Fibroblast of skin of left quadriceps (primary cell): ENCODE results near the gene ALK.
A peak's percentile ranks its signal among the peaks of the same experiment; 100 is the strongest.

Experiments
- DNase-seq, 2 experiments: peaks; one replicate each; pipeline ENCODE4 v3.0.0-alpha.2; 2013; ENCODE audit warnings: low read depth in 2 of 2

ALK gene

GRCh38 chr2:29450596-29451222, 470.7 kb downstream of the ALK start:
- DNase-seq, result no peak

GRCh38 chr2:29449499-29449898, 471.9 kb downstream of the ALK start:
- DNase-seq, result no peak

- no peak for DNase-seq
These were observed 473.2 kb downstream of the ALK start for GRCh38 chr2:29448096-29448688.

GRCh38 chr2:29447513-29447912, 473.9 kb downstream of the ALK start:
- DNase-seq, result no peak

GRCh38 chr2:29446847-29447246, 474.5 kb downstream of the ALK start:
- no peak for DNase-seq

GRCh38 chr2:29444150-29444549, 477.2 kb downstream of the ALK start:
- DNase-seq, result no peak

GRCh38 chr2:29443627-29444026, 477.8 kb downstream of the ALK start:
- no peak for DNase-seq

GRCh38 chr2:29443151-29443550, 478.2 kb downstream of the ALK start:
- no peak for DNase-seq

- no peak for DNase-seq
These were observed 480.3 kb downstream of the ALK start for GRCh38 chr2:29440921-29441623.

- no peak for DNase-seq
These were observed 487.5 kb downstream of the ALK start for GRCh38 chr2:29433920-29434319.

GRCh38 chr2:29433128-29433527, 488.3 kb downstream of the ALK start:
- DNase-seq, result no peak

- DNase-seq, result no peak
These were observed 489.9 kb downstream of the ALK start for GRCh38 chr2:29431485-29431884.

- no peak for DNase-seq
These were observed 490.8 kb downstream of the ALK start for GRCh38 chr2:29430382-29431112.

GRCh38 chr2:29426354-29426753, 495.0 kb downstream of the ALK start:
- DNase-seq, result no peak

GRCh38 chr2:29425866-29426265, 495.5 kb downstream of the ALK start:
- no peak for DNase-seq

GRCh38 chr2:29423061-29423666, 498.2 kb downstream of the ALK start:
- DNase-seq, result no peak

GRCh38 chr2:29420999-29421782, 500.2 kb downstream of the ALK start:
- peak in 1 of 2 experiments; percentile 13 for DNase-seq

- no peak for DNase-seq
These were observed 500.9 kb downstream of the ALK start for GRCh38 chr2:29420464-29420863.

- DNase-seq, result no peak
These were observed 503.8 kb downstream of the ALK start for GRCh38 chr2:29417630-29418029.

GRCh38 chr2:29412197-29412925, 509.0 kb downstream of the ALK start:
- DNase-seq, result no peak

- no peak for DNase-seq
These were observed 515.7 kb downstream of the ALK start for GRCh38 chr2:29405707-29406106.
